AG09309 (cell line): Measurements from ENCODE around the gene MEGF10.

Source experiments
- DNase-seq: peaks from one replicate; pipeline ENCODE4 v3.0.0-alpha.2; 2010; ENCODE audit warnings: low read depth
- H3K4me3 ChIP-seq: 2 replicates; pipeline ENCODE4 v1.5.1; 2011; ENCODE audit warnings: mild to moderate bottlenecking, low read depth, low read length, moderate library complexity; ENCODE audit not compliant: control insufficient read depth
- TF ChIP-seq, protein P1 (sequence below): IDR thresholded peaks from 2 replicates; pipeline ENCODE4 v1.5.1; 2011; ENCODE audit warnings: mild to moderate bottlenecking, low read depth, low read length, inconsistent platforms; ENCODE audit not compliant: insufficient read depth, control insufficient read depth; ENCODE audit errors: missing control alignments

MEGF10 gene

DNA sequence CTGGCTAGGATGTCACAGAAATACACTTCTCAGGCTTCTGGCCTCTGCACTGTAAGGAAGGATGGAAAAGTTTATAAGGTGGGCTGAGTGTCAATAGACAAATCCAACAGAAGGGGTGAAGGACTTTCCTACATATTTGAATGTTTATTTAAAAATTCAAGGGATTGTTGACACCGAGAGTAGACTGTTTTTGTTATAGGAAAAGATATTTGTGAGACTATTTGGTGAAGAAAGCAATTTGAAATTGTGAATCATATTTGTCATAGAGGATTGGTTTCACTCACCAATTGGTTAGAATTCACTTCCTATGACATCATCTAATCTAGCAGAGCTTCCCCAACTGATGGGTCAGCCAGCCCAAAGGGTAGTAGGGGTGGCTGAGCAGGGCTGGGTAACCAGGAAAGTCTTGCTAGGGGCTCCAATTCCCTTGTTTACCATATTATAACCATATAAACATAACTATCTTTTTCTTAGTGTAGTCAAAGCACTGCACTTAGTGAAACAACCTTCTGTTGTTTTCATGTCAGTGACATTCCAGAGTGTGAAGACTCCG is 14.9 kb upstream of the MEGF10 start:
- no peak for DNase-seq
- no peak overlapping the region for H3K4me3 ChIP-seq
- TF ChIP-seq, protein P1, sequence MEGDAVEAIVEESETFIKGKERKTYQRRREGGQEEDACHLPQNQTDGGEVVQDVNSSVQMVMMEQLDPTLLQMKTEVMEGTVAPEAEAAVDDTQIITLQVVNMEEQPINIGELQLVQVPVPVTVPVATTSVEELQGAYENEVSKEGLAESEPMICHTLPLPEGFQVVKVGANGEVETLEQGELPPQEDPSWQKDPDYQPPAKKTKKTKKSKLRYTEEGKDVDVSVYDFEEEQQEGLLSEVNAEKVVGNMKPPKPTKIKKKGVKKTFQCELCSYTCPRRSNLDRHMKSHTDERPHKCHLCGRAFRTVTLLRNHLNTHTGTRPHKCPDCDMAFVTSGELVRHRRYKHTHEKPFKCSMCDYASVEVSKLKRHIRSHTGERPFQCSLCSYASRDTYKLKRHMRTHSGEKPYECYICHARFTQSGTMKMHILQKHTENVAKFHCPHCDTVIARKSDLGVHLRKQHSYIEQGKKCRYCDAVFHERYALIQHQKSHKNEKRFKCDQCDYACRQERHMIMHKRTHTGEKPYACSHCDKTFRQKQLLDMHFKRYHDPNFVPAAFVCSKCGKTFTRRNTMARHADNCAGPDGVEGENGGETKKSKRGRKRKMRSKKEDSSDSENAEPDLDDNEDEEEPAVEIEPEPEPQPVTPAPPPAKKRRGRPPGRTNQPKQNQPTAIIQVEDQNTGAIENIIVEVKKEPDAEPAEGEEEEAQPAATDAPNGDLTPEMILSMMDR = no peak

DNA sequence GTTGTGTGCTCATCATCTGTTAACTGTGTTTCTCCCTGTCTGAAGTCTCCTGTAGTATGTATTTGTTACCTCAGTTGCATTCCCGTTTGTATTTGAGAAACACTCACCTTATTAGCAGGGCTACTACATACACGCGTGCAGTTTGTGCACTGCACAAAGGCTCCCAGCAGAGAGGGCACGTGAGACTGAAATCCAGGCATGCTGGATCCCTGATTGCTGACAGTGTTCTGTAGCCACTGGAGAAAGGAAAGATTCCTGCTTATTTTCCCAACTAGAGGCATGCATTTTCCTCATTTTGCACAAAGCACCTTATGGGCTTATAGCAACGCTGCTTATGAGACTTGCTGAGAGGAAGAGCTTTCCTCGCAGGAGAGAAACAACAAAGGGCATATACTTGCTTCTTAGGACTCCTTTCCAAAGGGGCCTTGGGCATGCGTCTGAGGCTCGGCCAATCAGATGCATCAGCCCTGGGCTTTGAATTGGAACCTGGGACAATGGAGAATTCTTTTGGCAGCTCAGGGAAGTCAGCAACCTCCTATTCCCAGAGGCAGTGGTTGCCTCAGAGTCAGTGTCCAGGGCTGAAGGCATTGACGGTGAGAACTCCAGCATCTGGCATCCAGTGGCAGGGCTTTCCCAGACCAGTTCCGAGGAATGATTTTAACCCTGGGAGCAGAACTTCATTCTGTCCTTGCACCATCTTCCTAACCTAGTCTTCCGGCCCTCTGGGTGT is 9.9 kb upstream of the MEGF10 start:
- TF ChIP-seq, protein P1 = peak; percentile 11
- DNase-seq = no peak
- H3K4me3 ChIP-seq = no peak overlapping the region

DNA sequence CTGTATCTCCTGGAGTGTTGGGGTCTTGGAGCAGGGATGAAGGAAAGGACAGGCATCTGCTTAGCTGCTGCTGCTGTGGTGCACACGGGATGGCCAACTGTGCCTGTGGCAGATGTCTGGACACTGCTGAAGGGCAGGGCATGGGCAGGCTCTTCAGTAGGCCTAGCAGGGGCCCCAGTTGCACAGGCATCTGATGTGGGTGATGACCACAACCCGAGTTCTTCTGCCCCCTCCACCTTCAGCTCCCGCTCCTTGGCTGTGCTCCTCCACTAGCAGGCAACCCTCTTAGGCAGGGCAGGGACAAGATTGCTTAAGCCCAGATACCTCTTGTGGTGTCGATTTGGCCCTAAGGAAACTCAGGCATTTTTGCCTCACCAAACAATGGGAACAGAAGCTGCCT is 9.0 kb upstream of the MEGF10 start:
- TF ChIP-seq, protein P1 = no peak
- H3K4me3 ChIP-seq = no peak overlapping the region
- no peak for DNase-seq

GRCh38 chr5:127288676-127289075 is 1.9 kb upstream of the MEGF10 start:
- TF ChIP-seq, protein P1 = no peak
- no peak overlapping the region for H3K4me3 ChIP-seq
- DNase-seq = no peak

DNA sequence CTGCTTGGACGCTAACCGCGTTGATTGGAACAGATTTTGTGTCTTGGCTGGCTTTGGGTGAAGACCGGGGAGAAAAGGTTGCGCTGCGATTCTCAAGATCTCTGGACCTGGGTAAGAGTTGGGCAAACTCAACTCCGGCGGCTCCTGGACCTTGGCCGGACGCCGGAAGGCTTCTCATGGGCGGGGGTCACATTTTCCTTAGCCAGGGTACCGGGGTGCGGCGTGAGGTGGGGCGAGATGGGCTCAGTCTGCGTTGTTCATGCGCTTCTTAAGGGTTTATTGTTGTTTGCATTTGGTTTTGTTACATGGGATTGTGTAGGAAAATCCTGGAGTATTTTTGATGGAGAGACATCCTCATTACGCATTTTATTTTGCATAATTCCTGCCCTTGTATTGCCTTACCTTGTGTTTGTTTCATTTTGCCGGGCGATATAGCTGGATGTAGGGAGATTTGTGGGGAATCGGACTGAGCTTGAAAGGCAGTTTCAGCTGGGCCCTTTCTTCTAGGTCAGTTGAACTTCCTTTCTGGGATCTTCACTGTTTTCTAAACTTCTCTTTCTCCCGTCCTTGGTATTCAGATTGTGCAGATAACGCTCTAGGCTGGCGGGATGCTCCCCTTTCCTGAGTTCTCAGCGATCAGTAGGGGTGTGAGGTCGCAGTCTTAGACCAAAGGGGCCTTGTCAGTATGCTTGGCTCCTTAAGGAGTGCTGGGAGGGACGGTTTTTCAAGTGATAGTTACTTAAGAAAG is 524 bp downstream of the MEGF10 start:
- DNase-seq = no peak
- TF ChIP-seq, protein P1 = no peak
- H3K4me3 ChIP-seq = peak overlapping the region; percentile 33

- TF ChIP-seq, protein P1 = no peak
- DNase-seq = no peak
- H3K4me3 ChIP-seq = no peak overlapping the region
Observed at GRCh38 chr5:127292030-127292735, 1.6 kb downstream of the MEGF10 start.
